Islet precursor cell (in vitro differentiated cells): Measurements from ENCODE around the gene HSP90B1.
A peak's percentile ranks its signal among the peaks of the same experiment; 100 is the strongest.

Experiments used
- DNase-seq: peaks from one replicate; pipeline ENCODE4 v3.0.0-alpha.2; 2018

The HSP90B1 gene

GRCh38 chr12:103930034-103930786 lies at the start of gene HSP90B1:
Gene HSP90B1 (plus strand): TSS chr12:103930410. CDS start chr12:103930516, 106 bp downstream.
- peak; percentile 100 for DNase-seq

- no peak for DNase-seq
Observed at GRCh38 chr12:103881261-103881660, 48.9 kb upstream of the HSP90B1 start.

- no peak for DNase-seq
Observed at GRCh38 chr12:103882861-103883596, 47.2 kb upstream of the HSP90B1 start.

- no peak for DNase-seq
Observed at GRCh38 chr12:103883908-103884307, 46.3 kb upstream of the HSP90B1 start.

- no peak for DNase-seq
Observed at GRCh38 chr12:103884316-103884715, 45.9 kb upstream of the HSP90B1 start.

- no peak for DNase-seq
Observed at GRCh38 chr12:103886195-103886797, 43.9 kb upstream of the HSP90B1 start.

- no peak for DNase-seq
Observed at GRCh38 chr12:103887738-103888137, 42.5 kb upstream of the HSP90B1 start.

GRCh38 chr12:103897316-103897715 lies 32.9 kb upstream of the HSP90B1 start:
- DNase-seq = no peak

- DNase-seq = no peak
Observed at GRCh38 chr12:103901518-103902173, 28.6 kb upstream of the HSP90B1 start.

- DNase-seq = no peak
Observed at GRCh38 chr12:103903993-103904392, 26.2 kb upstream of the HSP90B1 start.

GRCh38 chr12:103905730-103906349 lies 24.4 kb upstream of the HSP90B1 start:
- no peak for DNase-seq

- DNase-seq = no peak
Observed at GRCh38 chr12:103908246-103908541, 22.0 kb upstream of the HSP90B1 start.

- peak; percentile 72 for DNase-seq
Observed at GRCh38 chr12:103908877-103909276, 21.3 kb upstream of the HSP90B1 start.

- DNase-seq = no peak
Observed at GRCh38 chr12:103909811-103910210, 20.4 kb upstream of the HSP90B1 start.

GRCh38 chr12:103912069-103912468 lies 18.1 kb upstream of the HSP90B1 start:
- no peak for DNase-seq

- DNase-seq = no peak
Observed at GRCh38 chr12:103913100-103913499, 17.1 kb upstream of the HSP90B1 start.

- no peak for DNase-seq
Observed at GRCh38 chr12:103915306-103915705, 14.9 kb upstream of the HSP90B1 start.

GRCh38 chr12:103917873-103918272 lies 12.3 kb upstream of the HSP90B1 start:
- no peak for DNase-seq

- DNase-seq = peak; percentile 87
Observed at GRCh38 chr12:103924761-103925641, 5.2 kb upstream of the HSP90B1 start.

GRCh38 chr12:103928682-103929045 lies 1.5 kb upstream of the HSP90B1 start:
- DNase-seq = no peak

GRCh38 chr12:103929046-103929783 lies 995 bp upstream of the HSP90B1 start:
- DNase-seq = peak; percentile 94

GRCh38 chr12:103929784-103930033 lies 501 bp upstream of the HSP90B1 start:
- DNase-seq = no peak
